ENCODE measurements around the gene MAP3K21. TPM values are rescaled to one million over a fixed set of nuclear protein-coding genes. Genes with fewer than 3 reads are reported as not detected.

MAP3K21 gene
- total RNA-seq, 1 donor from 2014 or later: 2.9 TPM

DNA sequence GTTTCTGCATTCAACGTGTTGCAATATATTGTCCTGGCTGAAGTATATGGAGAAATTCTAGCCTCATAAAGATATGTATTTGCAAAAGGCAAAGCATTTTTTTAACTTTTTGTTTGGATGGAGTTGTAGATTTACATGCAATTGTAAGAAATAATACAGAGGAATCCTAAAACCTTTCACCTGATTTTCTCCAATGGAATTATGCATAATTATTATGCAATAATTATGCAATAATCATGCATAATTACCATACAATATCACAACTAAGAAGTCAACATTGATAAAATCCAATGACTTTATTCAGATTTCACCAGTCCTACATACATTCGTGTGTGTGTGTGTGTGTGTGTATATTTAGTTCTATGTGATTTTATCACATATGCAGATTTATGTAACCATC is 7.5 kb upstream of the MAP3K21 start:
- no peak for FAIRE-seq
- no peak for DNase-seq (ENCODE audit: low spot score in 2 of 2)

DNA sequence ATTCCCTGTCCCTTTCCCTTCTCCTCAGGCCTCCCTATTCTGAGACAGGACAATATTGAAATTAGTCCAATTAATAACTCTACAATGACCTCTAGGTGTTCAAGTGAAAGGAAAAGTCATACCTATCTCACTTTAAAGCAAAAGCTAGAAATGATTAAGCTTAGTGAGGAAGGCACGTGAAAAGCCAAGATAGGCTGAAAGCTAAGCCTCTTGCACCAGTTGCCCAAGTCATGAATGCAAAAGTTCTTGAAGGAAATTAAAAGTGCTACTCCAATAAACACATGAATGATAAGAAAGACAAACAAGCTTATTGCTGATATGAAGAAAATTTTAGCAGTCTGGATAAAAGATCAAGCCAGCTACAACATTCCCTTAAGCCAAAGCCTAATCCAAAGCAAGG is 3.8 kb upstream of the MAP3K21 start:
- FAIRE-seq (no peak), DNase-seq (ENCODE audit: low spot score in 2 of 2) (no peak)

DNA sequence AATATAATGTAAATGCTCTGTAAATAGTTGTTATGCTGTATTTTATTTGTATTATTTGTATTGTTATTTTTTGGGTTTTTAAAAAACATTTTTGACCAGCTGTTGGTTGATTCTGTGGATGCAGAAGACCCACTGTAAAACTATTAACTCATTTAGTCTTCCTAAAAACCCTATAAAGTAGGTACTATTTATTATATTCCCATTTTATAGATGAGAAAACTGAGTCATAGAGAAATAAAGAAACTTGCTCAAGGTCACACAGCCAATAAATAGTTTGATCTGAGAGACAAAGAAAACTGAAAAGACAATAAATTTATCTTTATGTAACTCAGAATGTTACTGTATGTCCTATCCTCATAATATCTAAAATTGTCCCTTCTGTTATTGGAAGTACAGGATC is 1.2 kb upstream of the MAP3K21 start:
- FAIRE-seq: no peak
- DNase-seq (ENCODE audit: low spot score in 2 of 2): no peak

DNA sequence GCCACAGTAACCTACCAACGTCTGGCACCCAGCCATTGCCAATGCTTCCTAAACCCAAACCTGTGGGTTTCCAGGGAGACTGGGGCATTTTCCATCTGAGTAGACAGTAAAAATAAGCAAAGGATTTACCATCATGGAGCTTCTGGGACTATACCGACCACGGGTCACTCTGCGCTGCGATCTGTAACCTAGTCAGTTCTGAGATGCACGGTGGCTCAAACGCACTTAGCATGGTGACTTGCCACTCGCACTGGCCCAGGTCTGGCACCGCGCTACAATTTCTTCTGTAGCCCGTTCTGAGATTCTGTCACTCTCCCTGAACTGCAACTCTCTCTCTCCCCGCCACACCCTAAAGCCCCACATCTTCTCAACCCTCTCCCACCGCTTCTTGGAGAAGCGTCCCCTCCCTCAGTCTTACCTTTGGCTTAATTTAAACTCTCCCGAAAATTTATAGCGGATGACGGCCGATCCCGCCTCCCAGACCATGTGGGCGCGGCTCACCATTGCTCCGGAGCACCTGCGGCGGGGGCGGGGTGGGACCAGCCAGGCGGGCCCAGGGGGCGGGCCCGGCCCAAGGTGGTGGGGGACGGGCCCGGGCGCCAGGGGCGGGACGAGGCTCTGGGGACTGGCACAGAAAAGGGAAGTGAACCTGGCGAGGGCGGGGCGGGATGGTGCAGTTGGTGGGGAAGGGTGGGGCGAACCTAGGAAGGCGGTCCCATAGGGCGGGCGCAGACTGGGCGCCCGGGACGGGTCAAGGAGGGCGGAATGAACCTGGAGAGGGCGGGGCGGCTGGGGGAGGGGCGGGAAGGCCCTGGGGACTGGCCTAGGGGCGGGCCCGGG is 493 bp upstream of the MAP3K21 start:
- FAIRE-seq: no peak

DNA sequence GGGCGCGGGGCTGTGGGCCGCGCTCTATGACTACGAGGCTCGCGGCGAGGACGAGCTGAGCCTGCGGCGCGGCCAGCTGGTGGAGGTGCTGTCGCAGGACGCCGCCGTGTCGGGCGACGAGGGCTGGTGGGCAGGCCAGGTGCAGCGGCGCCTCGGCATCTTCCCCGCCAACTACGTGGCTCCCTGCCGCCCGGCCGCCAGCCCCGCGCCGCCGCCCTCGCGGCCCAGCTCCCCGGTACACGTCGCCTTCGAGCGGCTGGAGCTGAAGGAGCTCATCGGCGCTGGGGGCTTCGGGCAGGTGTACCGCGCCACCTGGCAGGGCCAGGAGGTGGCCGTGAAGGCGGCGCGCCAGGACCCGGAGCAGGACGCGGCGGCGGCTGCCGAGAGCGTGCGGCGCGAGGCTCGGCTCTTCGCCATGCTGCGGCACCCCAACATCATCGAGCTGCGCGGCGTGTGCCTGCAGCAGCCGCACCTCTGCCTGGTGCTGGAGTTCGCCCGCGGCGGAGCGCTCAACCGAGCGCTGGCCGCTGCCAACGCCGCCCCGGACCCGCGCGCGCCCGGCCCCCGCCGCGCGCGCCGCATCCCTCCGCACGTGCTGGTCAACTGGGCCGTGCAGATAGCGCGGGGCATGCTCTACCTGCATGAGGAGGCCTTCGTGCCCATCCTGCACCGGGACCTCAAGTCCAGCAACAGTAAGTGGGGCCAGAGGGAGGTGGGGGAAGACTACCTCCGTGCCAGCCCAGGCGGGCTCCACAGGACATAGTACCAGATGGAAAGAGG is 808 bp downstream of the MAP3K21 start:
- DNase-seq (ENCODE audit: low spot score in 2 of 2) (peak; percentile 25 to 29), FAIRE-seq (no peak)

More for the DNA sequence above, 493 bp upstream of the MAP3K21 start:
- DNase-seq (ENCODE audit: low spot score in 2 of 2): peak; percentile 50 to 54

DNA sequence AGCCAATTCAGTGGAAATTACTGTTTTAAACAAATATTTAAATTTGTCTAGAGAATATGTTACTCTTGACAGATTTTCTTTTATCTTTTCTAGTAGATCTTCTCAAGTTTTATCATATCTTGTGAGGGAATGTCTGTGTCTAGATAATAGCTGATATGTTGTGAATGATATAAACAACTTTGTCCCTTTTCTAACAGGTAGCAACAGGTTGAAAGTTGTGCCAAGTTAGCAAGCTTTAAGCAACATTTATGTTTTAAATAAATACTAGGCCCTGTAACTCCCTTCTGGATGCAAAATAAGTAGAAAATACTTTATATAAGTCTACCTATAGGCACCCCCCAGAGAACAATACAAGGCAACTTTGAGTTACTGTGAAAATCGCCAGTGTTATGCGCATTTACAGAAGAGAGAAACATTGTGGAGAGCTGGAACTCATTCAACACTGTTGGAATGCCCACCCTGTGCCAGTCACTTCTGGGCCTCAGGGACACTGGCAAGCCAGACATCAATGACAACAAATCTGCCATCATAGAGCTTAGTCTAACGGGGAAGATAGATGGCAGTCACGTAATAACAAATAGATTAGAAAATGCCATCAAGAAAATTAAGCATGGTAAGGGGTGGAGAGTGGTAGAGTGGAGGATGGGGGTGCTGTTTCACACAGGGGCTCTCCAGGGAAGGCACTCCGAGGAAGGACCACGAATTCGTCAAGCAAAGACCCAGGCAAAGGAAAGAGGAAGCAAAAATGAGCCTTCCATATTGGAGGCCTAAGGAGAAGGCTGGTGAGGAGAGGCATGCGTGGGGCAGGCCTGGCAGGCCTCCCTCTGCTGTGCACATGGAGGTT is 4.4 kb downstream of the MAP3K21 start:
- FAIRE-seq: no peak
- DNase-seq (ENCODE audit: low spot score in 2 of 2): no peak

DNA sequence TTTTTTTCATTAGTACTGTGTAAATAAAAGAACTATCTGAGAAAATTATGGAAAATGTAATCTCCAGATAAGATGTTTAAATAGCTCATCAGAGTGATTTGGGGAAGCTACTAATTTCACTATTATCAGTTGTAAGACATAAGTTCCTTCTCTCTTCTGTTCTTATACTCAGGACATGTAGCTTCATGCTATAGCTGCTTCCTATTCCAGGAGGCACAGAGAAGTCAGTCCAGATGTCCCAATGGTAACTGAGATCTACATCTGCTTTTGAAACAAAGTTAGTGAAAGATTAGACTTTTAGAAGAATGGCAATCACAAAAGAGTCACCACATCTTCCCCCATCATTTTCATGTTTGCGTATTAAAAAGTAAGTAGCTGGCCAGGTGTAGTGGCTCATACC is 5.6 kb downstream of the MAP3K21 start:
- FAIRE-seq: no peak
- DNase-seq (ENCODE audit: low spot score in 2 of 2): no peak

DNA sequence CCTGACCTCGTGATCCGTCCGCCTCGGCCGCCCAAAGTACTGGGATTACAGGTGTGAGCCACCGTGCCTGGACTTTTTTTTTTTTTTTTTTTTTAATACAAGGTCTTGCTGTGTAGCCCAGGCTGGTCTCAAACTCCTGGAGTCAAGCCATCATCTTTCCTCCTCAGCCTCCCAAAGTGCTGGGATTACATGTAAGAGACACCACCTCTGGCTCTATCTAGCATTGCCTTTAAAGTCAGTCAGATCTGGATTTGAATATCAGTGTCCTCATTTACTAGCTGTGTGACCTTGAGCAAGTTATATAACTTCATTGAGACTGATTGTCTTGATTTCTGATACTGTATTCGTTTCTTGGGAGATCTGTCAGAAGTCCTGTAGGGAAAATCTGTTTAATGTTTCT is 6.6 kb downstream of the MAP3K21 start:
- no peak for FAIRE-seq
- no peak for DNase-seq (ENCODE audit: low spot score in 2 of 2)

DNA sequence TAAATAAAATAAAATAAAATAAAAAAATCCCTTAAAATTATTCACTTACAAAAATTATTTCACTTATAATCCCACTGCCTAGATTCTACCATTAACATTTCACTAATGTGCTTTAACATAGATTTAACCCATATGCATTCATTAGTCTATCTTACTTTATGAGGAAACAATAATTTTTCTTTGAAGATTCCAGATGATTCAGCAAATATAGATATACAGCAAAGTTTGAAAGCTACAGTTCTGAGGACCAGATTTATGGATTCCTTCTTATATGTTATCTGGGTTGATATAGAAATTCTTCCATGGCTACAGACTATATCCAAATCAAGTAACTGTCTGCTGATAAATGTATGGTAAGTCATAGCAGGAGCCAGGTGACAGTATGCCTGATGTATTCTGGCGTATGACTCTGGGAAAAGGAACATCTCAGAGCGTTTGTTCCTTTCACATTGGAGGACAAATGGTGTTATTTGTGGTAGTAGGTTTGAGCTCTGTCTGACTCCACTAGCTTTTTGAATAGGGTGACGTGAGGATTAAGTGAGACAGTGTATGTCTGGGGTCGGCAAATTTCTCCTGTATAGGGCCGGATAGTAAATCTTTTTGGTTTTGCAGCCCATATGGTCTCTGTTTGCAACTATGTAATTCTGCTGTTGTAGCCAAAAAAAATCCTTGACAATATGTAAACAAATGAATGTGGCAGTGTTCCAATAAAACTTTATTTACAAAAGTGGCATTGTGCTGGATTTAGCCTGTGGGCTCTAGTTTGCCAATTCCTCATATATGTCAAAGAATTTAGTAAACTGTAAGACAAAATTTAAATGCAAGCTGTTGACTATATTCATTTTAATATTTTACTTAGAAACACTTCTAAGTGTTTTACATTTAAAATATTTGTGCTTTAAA is 9.3 kb downstream of the MAP3K21 start:
- FAIRE-seq (no peak), DNase-seq (ENCODE audit: low spot score in 2 of 2) (no peak)

DNA sequence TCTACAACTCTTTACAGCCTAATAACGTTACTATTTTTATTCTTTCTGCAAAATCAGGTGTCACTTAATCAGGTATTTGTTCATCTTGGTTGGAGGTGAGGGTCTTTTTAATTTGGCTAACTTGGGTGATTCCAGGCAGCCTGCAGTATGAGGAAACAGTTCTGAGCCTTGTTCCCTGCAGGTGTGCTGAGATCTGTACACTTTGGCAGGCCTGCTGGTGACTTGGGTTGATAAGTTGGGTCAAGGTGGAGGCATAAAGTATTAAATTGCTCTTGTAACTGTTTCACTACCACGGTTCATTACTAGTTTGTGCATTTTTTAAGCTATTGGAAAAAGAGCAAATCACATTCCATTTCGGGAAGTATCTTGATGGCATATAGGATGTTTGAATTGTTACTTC is 10.0 kb downstream of the MAP3K21 start:
- FAIRE-seq: no peak

DNA sequence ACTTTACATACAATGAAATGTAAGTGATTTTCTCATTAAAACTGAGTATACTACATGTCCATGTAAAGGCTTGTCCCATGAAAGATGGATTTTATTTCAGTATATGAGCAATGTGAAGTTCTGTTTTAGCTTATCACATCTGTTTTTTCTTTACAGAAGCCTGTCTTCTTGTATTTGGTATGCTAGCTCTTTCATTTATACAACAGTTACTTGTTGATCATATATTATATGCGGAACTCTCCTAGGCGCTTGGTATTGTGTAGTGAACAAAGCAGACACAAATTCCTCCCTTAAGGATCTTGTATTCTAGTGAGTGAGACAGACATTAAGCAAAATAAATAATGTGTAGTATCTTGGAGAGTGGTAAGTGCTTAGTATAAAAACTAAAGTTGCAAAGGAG is 10.6 kb downstream of the MAP3K21 start:
- FAIRE-seq (no peak), DNase-seq (ENCODE audit: low spot score in 2 of 2) (no peak)

More for the DNA sequence above, 10.0 kb downstream of the MAP3K21 start:
- DNase-seq (ENCODE audit: low spot score in 2 of 2): no peak

DNA sequence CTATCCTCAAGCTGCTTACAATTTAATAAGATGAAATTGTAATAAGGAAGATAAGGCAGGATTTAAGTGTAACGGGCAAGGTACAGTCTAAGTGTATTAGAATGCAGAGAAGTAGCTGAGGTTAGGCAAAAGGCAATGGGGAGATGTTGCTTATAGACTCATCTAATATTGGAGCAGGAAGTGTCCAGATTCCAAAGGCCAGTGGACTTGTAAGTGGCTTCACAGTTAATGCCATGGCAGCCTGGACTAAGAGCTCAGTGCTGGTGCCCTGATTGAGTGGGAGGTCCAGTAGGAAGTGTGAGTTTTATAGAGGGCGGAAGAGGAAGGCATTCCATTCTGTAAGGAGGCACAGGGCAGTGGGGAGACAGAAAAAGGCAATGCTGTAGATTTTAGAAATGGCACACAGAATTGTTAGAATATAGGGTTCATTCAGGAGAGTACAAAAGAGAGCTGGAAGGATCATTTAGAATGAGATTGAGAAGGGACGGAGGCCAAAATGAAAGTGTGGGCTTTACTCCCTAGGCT is 12.6 kb downstream of the MAP3K21 start:
- FAIRE-seq (no peak), DNase-seq (ENCODE audit: low spot score in 2 of 2) (no peak)

DNA sequence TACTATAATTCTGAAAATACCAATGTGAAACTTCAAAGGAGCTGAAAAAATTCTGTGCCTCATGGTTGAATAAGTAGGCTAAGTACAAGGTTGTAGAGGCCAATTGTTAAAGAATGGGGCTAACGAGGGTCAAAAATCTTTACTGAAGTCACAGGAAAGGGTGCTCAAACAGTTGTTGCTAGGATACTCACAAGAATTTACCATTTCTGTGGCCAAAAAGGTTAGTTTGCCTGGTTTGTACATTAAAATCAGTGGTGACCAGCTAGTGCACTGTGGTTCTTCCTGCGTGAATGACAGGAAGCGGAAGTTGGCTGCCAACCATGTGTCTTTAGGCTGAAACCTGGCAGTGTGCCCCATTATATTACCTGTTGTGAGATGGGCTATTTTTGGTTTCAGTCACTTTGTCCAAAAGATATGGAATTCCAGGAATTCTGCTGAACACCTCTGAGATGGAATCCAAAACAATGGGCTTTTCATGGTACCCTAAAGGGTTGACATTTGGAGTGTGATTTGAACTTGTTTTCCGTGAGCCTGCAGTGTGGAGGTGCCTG is 13.5 kb downstream of the MAP3K21 start:
- DNase-seq (ENCODE audit: low spot score in 2 of 2) (no peak), FAIRE-seq (no peak)

DNA sequence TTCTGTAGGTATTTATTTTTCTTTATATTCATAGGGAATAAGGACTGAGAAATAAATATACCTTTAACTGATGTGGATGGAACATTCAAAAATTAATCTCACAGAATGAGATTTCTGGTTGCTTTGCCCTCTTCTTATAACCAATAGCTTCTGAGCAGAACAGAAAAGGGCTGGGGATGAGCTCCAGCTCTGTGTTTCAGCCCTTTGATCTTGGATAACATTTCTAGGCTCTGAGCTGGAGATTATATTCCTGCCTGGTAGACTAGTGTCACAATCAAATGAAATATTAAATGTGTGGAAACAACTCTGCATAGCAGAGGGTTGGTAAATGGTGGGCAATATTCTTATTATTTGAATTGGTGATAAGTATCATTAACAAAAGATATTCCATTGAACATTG is 14.6 kb downstream of the MAP3K21 start:
- DNase-seq (ENCODE audit: low spot score in 2 of 2): no peak
- no peak for FAIRE-seq

DNA sequence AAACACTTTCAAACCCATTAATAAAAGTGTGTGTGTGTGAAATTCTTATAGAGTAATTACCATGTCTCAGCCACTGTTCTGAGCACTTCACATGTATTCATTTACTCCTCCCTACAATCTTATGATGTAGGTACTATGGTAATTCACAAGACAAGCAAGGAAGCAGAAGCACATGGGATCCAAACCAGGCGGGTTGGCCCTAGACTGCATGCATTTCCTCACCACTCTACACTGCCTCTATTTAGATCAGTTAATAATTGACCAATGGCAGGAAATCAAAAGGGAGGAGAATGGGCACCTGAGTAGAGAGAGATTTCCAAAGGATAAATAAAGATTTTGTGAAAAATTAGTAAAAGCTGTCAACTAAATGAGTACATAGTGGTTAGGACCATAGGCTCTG is 15.7 kb downstream of the MAP3K21 start:
- no peak for FAIRE-seq
- DNase-seq (ENCODE audit: low spot score in 2 of 2): no peak

DNA sequence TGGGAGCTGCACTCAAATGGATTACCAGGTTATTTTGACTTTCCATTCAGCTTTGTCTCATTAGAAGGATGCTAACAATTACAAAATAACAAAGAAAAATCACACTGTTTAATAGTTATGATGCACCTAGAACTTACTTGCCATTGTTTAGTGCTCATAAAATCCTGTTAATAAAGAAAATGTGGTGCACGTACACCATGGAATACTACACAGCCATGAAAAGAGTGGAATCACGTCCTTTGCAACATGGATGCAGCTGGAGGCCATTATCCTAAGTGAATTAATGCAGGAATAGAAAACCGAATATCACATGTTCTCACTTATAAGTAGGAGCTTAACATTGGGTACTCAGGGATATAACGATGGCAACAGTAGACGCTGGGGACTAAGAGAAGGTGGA is 19.8 kb downstream of the MAP3K21 start:
- no peak for DNase-seq (ENCODE audit: low spot score in 2 of 2)
- FAIRE-seq: no peak

DNA sequence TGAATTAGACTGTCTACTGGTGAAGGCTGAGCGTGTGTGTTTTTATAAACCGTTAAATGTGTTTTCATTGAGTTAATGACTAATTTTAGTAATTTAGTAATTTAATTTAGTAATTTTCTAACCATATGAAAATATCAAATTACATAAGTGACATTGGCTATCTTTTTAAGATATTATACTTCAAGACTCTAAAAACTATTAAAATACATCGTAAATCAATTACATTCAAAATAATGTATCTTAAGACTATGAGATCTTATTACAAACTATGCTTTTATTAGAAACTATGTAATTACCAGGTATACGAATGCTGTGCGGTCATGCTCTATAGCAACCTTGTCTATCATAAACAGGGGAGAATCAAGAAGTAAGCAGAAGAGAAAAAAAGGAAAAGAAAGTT is 21.6 kb downstream of the MAP3K21 start:
- peak; percentile 39 for FAIRE-seq
- no peak for DNase-seq (ENCODE audit: low spot score in 2 of 2)

DNA sequence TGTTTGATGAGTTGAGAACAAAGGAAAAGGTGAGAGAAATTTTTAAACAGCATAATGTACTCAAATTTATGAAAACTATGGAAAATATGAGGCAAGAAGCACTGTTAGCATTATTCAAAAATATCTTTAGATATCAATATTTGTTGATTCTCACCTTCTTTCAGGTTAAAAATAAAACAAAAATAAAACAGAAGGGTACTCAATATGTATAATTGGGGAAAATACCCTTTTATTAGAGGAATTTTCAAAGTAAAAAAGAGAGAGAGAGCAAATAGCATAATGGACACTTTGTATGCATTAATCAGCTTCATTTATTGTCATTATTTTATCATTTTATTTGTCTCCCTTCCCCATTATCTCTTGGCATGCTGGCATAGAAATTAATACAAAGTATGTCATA is 27.5 kb downstream of the MAP3K21 start:
- no peak for FAIRE-seq
- DNase-seq (ENCODE audit: low spot score in 2 of 2): no peak

Measured in frontal cortex (tissue), 4 donors.